ENCODE measurements around the gene SLC12A7.

GRCh38 chr5:1076406-1076805 is 35.5 kb downstream of the SLC12A7 start:
- TF ChIP-seq, protein P1, sequence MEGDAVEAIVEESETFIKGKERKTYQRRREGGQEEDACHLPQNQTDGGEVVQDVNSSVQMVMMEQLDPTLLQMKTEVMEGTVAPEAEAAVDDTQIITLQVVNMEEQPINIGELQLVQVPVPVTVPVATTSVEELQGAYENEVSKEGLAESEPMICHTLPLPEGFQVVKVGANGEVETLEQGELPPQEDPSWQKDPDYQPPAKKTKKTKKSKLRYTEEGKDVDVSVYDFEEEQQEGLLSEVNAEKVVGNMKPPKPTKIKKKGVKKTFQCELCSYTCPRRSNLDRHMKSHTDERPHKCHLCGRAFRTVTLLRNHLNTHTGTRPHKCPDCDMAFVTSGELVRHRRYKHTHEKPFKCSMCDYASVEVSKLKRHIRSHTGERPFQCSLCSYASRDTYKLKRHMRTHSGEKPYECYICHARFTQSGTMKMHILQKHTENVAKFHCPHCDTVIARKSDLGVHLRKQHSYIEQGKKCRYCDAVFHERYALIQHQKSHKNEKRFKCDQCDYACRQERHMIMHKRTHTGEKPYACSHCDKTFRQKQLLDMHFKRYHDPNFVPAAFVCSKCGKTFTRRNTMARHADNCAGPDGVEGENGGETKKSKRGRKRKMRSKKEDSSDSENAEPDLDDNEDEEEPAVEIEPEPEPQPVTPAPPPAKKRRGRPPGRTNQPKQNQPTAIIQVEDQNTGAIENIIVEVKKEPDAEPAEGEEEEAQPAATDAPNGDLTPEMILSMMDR (IDR thresholded peaks at IDR 0.05 in 8 of 11, conservative IDR thresholded peaks at IDR 0.05 in 3 of 11) = no peak
- no peak for TF ChIP-seq POLR2AphosphoS5 (IDR thresholded peaks at IDR 0.05)

All from spleen (tissue), 7 donors.